Upper lobe of left lung (tissue), 6 donors: ENCODE results near the gene C16orf89. TPM values are rescaled to one million over a fixed set of nuclear protein-coding genes. Genes with fewer than 3 reads are reported as not detected.

Source experiments
- ATAC-seq, 2 donors: fragments of 200-7000 bp; cut with Tn5 transposase; one replicate each; pipeline ENCODE4 v1.9.1; 2022; ENCODE audit warnings: mild to moderate bottlenecking in 2 of 2, moderate library complexity in 2 of 2; ENCODE audit not compliant: low FRiP score in 2 of 2
- DNase-seq, 2 donors: peaks; one replicate each; pipeline ENCODE4 v3.0.0-alpha.2; 2019 to 2020
- H3K27ac ChIP-seq, 4 donors: fragments of 200-600 bp; sonication (generic); one replicate each; pipeline ENCODE4 v1.5.1; 2016 to 2019
- H3K27me3 ChIP-seq, 4 donors: fragments of 200-600 bp; sonication (generic); one replicate each; pipeline ENCODE4 v1.5.1; 2017 to 2019
- H3K36me3 ChIP-seq, 4 donors: fragments of 200-600 bp; sonication (generic); one replicate each; pipeline ENCODE4 v1.5.1; 2016 to 2019
- H3K4me1 ChIP-seq, 4 donors: fragments of 200-600 bp; sonication (generic); one replicate each; pipeline ENCODE4 v1.5.1; 2018 to 2019
- H3K4me3 ChIP-seq, 4 donors: fragments of 200-600 bp; sonication (generic); one replicate each; pipeline ENCODE4 v1.5.1; 2017 to 2019; ENCODE audit warnings: mild to moderate bottlenecking in 2 of 4, moderate library complexity in 1 of 4
- H3K9me3 ChIP-seq, 4 donors: fragments of 200-600 bp; sonication (generic); one replicate each; pipeline ENCODE4 v1.5.1; 2018 to 2019
- CTCF ChIP-seq, 6 experiments: fragments of 450-650 bp in 4 of 6; fragments of 200-600 bp in 2 of 6; sonication (generic) in 2 of 6; IDR thresholded peaks; one replicate each; pipeline ENCODE4 v1.5.1; 2016 to 2019; ENCODE audit warnings: antibody characterized with exemption in 6 of 6
- EP300 ChIP-seq, 4 donors: sonication (generic); formaldehyde crosslinking; IDR thresholded peaks; one replicate each; pipeline ENCODE4 v1.5.1; 2017; ENCODE audit warnings: antibody characterized with exemption in 4 of 4, control low read depth in 2 of 4
- POLR2A ChIP-seq, 4 donors: fragments of 450-650 bp; IDR thresholded peaks; one replicate each; pipeline ENCODE4 v1.5.1; 2016 to 2017; ENCODE audit warnings: antibody characterized with exemption in 4 of 4, mild to moderate bottlenecking in 2 of 4
- POLR2AphosphoS5 ChIP-seq, 2 donors: sonication (generic); formaldehyde crosslinking; IDR thresholded peaks; one replicate each; pipeline ENCODE4 v1.5.1; 2017; ENCODE audit warnings: antibody characterized with exemption in 2 of 2
- WGBS, 2 donors: methylation state at CpG; one replicate each; pipeline ENCODE4 v1.1.5; 2017 to 2018; 5-methylcytosine and 5-hydroxymethylcytosine counted together
- total RNA-seq, 6 donors: library from RNA; depleted of rRNA in 4 of 6; stranded (reverse); fragments of >200 nt in 4 of 6; gene quantifications; one replicate each; pipeline versions ENCODE4 v1.1.0 to v1.2.1, GENCODE V29; 2016 to 2021
- donor health status: DM: no; HTN: no; CAD: no; lungs with moderate emphysema.
- donor health status: DM: no; HTN: yes; CAD: no; lungs with severe emphysema.

Gene C16orf89
- total RNA-seq, 6 donors from 2014 or later, result 45.7 to 272 (median 174) TPM

DNA sequence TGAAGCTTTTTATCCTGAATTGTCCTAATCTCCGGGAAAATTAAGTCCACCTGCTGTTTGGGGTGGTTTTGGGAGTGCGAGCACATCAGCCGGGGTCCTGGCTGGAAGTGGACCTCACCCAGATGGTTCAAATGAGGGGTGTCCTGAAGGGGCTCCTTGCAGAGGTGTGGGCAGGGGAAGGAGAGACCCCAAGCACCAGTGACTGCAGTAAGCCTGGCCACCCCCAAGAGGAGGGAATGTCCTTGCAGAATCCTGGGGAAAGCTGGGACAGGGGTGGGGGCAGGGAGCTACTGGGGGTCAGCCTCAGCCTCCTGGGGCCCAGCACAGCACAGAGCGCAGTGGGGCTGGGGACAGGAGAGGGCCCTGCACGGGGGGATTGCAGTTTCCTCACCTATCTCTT is 61.4 kb downstream of the C16orf89 start:
- Histone ChIP-seq H3K27ac (no peak overlapping the region), H3K27me3 (no peaks in the 10 kb centered on the region), H3K36me3 (no peaks in the 10 kb centered on the region), H3K4me1 (no peaks in the 10 kb centered on the region), H3K9me3 (no peaks in the 10 kb centered on the region), H3K4me3 (no peak overlapping the region)
- DNase-seq (no peak), ATAC-seq (no peak)
- WGBS, 2 donors, result 62 to 70% methylated on average over 5 of the region's 5 CpGs
- TF ChIP-seq CTCF (IDR thresholded peaks at IDR 0.05) (no peak), POLR2A (IDR thresholded peaks at IDR 0.05) (no peak), EP300 (IDR thresholded peaks at IDR 0.05) (no peak), POLR2AphosphoS5 (IDR thresholded peaks at IDR 0.05) (no peak)

GRCh38 chr16:5003828-5004227 is 61.9 kb downstream of the C16orf89 start:
- DNase-seq (no peak), ATAC-seq (no peak)
- TF ChIP-seq EP300 (IDR thresholded peaks at IDR 0.05), result no peak
- TF ChIP-seq POLR2AphosphoS5 (IDR thresholded peaks at IDR 0.05), result no peak
- no peak for TF ChIP-seq POLR2A (IDR thresholded peaks at IDR 0.05)
- TF ChIP-seq CTCF (IDR thresholded peaks at IDR 0.05), result no peak
- WGBS, 2 donors, result 92 to 96% methylated on average over 10 of the region's 10 CpGs
- H3K4me1 ChIP-seq, result no peaks in the 10 kb centered on the region
- no peak overlapping the region for H3K27ac ChIP-seq
- no peaks in the 10 kb centered on the region for H3K27me3 ChIP-seq
- no peaks in the 10 kb centered on the region for H3K9me3 ChIP-seq
- H3K4me3 ChIP-seq, result no peak overlapping the region
- no peaks in the 10 kb centered on the region for H3K36me3 ChIP-seq

GRCh38 chr16:5003211-5003610 is 62.5 kb downstream of the C16orf89 start:
- TF ChIP-seq POLR2A (IDR thresholded peaks at IDR 0.05), result no peak
- TF ChIP-seq POLR2AphosphoS5 (IDR thresholded peaks at IDR 0.05), result no peak
- no peak for TF ChIP-seq EP300 (IDR thresholded peaks at IDR 0.05)
- no peak for TF ChIP-seq CTCF (IDR thresholded peaks at IDR 0.05)
- Histone ChIP-seq H3K4me3 (no peak overlapping the region), H3K27ac (no peak overlapping the region), H3K36me3 (no peaks in the 10 kb centered on the region), H3K27me3 (no peaks in the 10 kb centered on the region), H3K9me3 (no peaks in the 10 kb centered on the region), H3K4me1 (no peaks in the 10 kb centered on the region)
- ATAC-seq (no peak), DNase-seq (no peak)
- 64 to 88% methylated on average over 3 to 7 of the region's 12 CpGs for WGBS, 2 donors

GRCh38 chr16:5002699-5003143 is 63.0 kb downstream of the C16orf89 start:
- no peak for ATAC-seq
- no peak for DNase-seq
- Histone ChIP-seq H3K27ac (no peak overlapping the region), H3K27me3 (no peaks in the 10 kb centered on the region), H3K4me1 (no peaks in the 10 kb centered on the region), H3K4me3 (no peak overlapping the region), H3K9me3 (no peaks in the 10 kb centered on the region), H3K36me3 (no peaks in the 10 kb centered on the region)
- TF ChIP-seq CTCF (IDR thresholded peaks at IDR 0.05) (no peak), EP300 (IDR thresholded peaks at IDR 0.05) (no peak), POLR2A (IDR thresholded peaks at IDR 0.05) (no peak), POLR2AphosphoS5 (IDR thresholded peaks at IDR 0.05) (no peak)
- WGBS, 2 donors, result 75 to 81% methylated on average over 3 of the region's 3 CpGs

GRCh38 chr16:5001986-5002385 is 63.8 kb downstream of the C16orf89 start:
- Histone ChIP-seq H3K9me3 (no peaks in the 10 kb centered on the region), H3K4me3 (no peak overlapping the region), H3K27ac (no peak overlapping the region), H3K27me3 (no peaks in the 10 kb centered on the region), H3K4me1 (no peaks in the 10 kb centered on the region), H3K36me3 (no peaks in the 10 kb centered on the region)
- TF ChIP-seq POLR2AphosphoS5 (IDR thresholded peaks at IDR 0.05), result no peak
- no peak for TF ChIP-seq POLR2A (IDR thresholded peaks at IDR 0.05)
- no peak for TF ChIP-seq CTCF (IDR thresholded peaks at IDR 0.05)
- TF ChIP-seq EP300 (IDR thresholded peaks at IDR 0.05), result no peak
- 68% methylated on average over 6 of the region's 6 CpGs for WGBS, 2 donors
- no peak for DNase-seq
- ATAC-seq, result no peak
